ENCODE results near the gene SCN3A.

The SCN3A gene

DNA sequence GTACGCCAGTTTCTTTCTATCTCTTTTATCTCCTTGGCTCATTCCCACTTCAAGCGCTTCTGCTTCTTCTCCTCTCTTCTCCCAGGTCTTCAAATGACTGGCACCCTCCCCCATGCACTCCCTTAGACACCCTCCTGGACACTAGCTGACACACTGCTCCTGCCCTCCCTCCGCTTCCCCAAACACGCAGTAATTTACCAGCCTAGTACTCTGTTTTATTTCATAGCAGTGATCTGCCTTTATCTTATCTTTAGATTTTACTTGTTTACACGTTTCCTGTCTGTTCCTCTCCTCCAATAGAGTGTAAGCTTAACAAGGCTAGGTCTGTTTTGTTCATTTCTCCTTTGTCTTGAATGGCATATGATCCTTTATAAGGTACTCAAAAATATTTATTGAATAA, 93.9 kb downstream of the SCN3A start:
- FAIRE-seq (no peak), DNase-seq (ENCODE audit: insufficient read length) (no peak)
- TF ChIP-seq TAF1 (IDR thresholded peaks at IDR 0.05; ENCODE audit: borderline replicate concordance, low read depth, low read length): no peak
- TF ChIP-seq POLR2AphosphoS5 (IDR thresholded peaks at IDR 0.05; ENCODE audit: low read depth, low read length): no peak
- TF ChIP-seq POLR2A (IDR thresholded peaks at IDR 0.05; ENCODE audit: low read depth, low read length): no peak

DNA sequence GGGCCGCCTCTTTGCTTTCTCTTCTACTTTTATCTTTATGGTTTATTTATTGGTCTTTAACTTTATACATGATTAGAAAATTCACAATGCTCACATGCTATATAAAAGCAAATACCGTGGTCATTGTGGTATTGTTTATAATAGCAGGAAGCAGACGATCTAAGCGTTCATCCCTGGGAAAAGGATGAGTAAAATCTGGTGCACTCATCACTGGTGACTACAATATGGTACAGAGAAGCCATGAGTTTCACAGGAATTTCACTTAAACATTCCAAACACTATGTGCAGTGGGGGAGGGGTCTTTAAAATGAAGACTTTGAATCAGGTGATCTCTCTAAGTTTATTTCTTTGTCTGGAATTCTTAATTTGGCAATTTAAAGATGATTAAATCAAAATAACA, 97.9 kb downstream of the SCN3A start:
- no peak for DNase-seq (ENCODE audit: insufficient read length)
- no peak for TF ChIP-seq POLR2AphosphoS5 (IDR thresholded peaks at IDR 0.05; ENCODE audit: low read depth, low read length)
- TF ChIP-seq TAF1 (IDR thresholded peaks at IDR 0.05; ENCODE audit: borderline replicate concordance, low read depth, low read length): no peak
- TF ChIP-seq POLR2A (IDR thresholded peaks at IDR 0.05; ENCODE audit: low read depth, low read length): no peak
- no peak for FAIRE-seq

DNA sequence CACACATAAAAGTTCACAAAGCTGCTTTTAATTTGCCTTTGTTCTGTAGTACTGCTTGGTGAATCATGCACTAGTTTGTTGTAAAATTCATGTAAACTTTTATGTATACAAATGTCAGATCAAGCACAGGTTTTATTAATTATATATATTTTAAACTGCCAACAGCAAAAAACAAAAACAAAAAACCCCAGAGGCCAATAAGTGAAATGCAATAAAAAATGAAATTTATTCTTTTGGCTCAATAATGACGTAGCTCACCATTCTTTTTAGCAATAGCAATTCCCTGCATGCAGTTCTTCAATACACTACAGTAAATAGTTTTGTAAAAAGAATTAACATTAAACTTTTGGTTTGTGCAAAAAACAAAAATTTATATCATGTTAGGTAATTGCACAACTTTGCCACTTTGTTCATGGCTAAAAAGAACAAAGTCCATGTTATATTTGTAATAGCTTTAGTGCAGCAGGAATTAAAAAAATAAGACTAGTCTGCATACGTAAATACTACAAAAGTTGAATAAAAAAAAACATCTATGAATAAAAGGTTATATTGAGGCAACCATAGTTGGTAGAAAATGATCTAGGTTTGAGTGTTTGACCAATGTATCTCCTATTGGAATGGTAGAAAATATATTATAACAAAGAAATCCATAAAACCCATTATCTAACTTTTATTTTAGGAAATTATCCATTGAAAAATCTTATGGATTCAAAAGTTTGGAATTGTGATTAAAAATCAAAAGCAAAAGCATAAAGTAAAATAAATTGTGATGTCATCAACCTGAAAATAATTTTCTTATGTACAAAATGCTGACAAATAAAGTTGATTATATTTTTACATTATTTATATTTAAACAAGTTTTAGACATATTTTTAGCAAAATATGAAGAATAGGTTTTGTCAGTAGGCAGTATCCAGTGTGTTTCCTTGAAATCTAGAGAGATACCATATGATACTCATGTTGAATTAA, 115.6 kb downstream of the SCN3A start:
- no peak for DNase-seq (ENCODE audit: insufficient read length)
- TF ChIP-seq TAF1 (IDR thresholded peaks at IDR 0.05; ENCODE audit: borderline replicate concordance, low read depth, low read length): no peak
- TF ChIP-seq POLR2AphosphoS5 (IDR thresholded peaks at IDR 0.05; ENCODE audit: low read depth, low read length): no peak
- no peak for FAIRE-seq

DNA sequence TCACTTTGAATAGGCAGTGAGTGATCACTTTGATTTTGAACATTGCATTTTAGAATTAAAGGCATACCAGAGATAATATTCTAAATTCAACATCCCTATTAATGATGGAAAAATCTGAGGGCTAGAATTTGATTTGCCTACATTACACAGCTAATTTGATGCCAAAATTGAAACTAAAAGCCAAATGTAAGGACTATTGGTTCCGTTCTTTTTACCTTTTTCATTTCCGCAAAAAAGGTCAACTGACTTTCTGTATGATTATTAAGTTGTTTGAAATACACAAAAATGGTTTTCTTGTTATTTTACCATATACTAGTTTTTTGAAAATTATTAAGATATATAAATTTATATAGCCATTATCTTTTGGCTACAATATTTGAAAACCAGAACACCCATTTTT, 117.5 kb downstream of the SCN3A start:
- TF ChIP-seq POLR2A (IDR thresholded peaks at IDR 0.05; ENCODE audit: low read depth, low read length) (no peak), POLR2AphosphoS5 (IDR thresholded peaks at IDR 0.05; ENCODE audit: low read depth, low read length) (no peak), TAF1 (IDR thresholded peaks at IDR 0.05; ENCODE audit: borderline replicate concordance, low read depth, low read length) (no peak)
- DNase-seq (ENCODE audit: insufficient read length) (no peak), FAIRE-seq (no peak)

DNA sequence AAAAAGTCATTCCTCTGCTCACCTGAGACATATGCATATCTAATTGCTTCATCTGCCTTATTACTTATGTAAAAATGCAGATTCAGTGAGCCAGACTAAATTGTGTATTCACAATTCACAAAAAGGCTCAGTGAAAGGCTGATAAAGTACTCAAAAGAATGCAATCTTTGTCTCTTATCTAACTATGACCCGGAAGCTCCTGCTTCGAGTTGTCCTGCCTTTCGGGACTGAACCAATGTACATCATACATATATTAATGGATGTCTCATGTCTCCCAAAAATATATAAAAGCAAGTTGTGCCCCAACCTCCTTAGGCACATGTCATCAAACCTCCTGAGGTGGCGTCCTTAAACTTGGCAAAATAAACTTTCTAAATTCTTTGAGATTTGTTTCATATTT, 120.5 kb downstream of the SCN3A start:
- FAIRE-seq: no peak
- TF ChIP-seq POLR2A (IDR thresholded peaks at IDR 0.05; ENCODE audit: low read depth, low read length) (no peak), POLR2AphosphoS5 (IDR thresholded peaks at IDR 0.05; ENCODE audit: low read depth, low read length) (no peak), TAF1 (IDR thresholded peaks at IDR 0.05; ENCODE audit: borderline replicate concordance, low read depth, low read length) (no peak)

DNA sequence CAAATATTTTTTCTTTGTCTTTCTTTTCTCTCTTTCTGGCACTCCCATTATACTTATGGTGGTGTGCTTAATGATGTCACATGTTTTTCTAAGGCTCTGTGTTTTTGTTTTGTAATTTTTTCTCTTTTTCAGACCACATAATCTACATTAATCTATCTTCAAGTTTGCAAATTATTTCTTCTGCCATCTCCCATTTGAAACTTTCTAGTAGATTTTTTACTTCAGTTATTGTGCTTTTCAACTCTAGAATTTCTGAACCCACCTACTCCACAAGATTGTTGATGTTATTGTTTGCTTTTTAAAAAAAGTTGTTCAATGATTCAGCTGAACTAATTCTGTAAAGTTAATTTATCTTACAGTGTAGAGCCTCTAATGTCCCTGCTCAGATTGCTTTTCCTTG, 121.4 kb downstream of the SCN3A start:
- DNase-seq (ENCODE audit: insufficient read length): no peak
- TF ChIP-seq POLR2A (IDR thresholded peaks at IDR 0.05; ENCODE audit: low read depth, low read length) (no peak), TAF1 (IDR thresholded peaks at IDR 0.05; ENCODE audit: borderline replicate concordance, low read depth, low read length) (no peak), POLR2AphosphoS5 (IDR thresholded peaks at IDR 0.05; ENCODE audit: low read depth, low read length) (no peak)
- no peak for FAIRE-seq

More for the DNA sequence above, 120.5 kb downstream of the SCN3A start:
- no peak for DNase-seq (ENCODE audit: insufficient read length)

DNA sequence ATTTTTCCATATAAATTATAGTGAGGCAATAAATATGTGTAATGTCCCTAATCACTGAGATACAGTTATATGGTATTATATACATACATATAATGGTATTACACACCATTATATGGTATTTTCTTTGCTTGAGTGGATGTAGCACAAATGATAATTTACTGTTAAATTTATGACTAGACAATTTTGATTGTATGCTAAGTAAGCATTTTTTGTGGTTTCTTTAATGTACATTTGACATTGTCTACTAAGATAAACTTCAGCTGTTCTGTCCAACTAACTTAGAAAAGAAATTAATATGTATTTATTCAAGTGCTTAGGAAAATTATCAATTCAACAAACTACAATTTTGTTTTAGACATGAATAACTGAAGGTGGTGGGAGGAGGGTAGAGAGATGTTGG, 122.6 kb downstream of the SCN3A start:
- no peak for FAIRE-seq
- no peak for TF ChIP-seq POLR2A (IDR thresholded peaks at IDR 0.05; ENCODE audit: low read depth, low read length)
- TF ChIP-seq POLR2AphosphoS5 (IDR thresholded peaks at IDR 0.05; ENCODE audit: low read depth, low read length): no peak
- no peak for TF ChIP-seq TAF1 (IDR thresholded peaks at IDR 0.05; ENCODE audit: borderline replicate concordance, low read depth, low read length)

DNA sequence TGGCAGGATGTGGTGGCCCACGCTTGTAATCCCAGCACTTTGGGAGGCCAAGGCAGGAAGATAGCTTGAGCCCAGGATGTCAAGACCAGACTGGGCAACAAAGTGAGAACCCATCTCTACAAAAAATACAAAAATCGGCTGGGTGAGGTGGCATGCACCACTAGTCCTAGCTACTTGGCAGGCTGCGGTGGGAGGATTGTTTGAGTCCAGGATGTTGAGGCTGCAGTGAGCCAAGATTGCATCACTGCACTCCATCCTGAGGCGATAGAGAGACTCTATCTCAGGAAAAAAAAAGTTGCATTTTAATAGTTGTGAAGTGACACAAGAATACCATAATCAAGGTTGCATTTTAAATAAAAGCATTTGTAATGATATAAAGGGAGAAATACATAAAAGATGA, 124.4 kb downstream of the SCN3A start:
- no peak for TF ChIP-seq POLR2AphosphoS5 (IDR thresholded peaks at IDR 0.05; ENCODE audit: low read depth, low read length)
- TF ChIP-seq POLR2A (IDR thresholded peaks at IDR 0.05; ENCODE audit: low read depth, low read length): no peak
- TF ChIP-seq TAF1 (IDR thresholded peaks at IDR 0.05; ENCODE audit: borderline replicate concordance, low read depth, low read length): no peak
- DNase-seq (ENCODE audit: insufficient read length) (no peak), FAIRE-seq (no peak)

More for the DNA sequence above, 122.6 kb downstream of the SCN3A start:
- no peak for DNase-seq (ENCODE audit: insufficient read length)

DNA sequence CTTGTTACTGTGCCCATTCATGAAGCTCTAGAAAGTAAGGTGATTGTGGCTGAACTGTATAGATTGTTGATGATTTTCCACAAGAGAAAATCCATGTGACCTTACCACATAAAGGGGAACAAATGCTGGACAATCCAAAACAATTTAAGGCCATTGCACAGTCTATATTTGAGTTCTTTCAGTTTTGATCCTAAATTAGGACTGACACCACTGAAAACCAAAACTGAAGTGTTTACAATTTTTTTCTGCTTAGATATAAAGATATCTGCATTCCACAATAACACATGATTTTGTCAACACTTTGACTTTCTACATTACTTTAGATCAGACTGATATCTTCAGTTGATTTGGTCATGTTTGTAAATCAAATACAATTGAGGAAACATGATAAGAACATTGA, 124.9 kb downstream of the SCN3A start:
- no peak for FAIRE-seq
- no peak for DNase-seq (ENCODE audit: insufficient read length)
- no peak for TF ChIP-seq TAF1 (IDR thresholded peaks at IDR 0.05; ENCODE audit: borderline replicate concordance, low read depth, low read length)
- TF ChIP-seq POLR2AphosphoS5 (IDR thresholded peaks at IDR 0.05; ENCODE audit: low read depth, low read length): no peak
- TF ChIP-seq POLR2A (IDR thresholded peaks at IDR 0.05; ENCODE audit: low read depth, low read length): no peak

DNA sequence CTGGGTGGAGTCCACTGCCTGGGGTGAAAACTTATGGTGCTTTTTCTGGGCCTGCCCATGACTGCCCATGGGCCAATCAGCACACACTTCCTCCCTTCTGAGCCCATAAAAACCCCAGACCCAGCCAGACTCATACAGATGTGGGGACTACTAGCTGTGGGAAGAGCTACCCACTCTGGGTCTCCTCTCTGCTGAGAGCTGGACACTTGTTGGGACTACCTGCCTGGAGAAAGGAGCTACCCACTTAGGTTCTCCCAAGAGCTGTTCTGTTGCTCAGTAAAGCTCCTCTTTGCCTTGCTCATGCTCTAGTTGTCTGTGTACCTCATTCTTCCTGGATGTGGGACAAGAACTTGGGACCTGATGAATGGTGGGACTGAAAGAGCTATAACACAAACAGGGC, 129.0 kb downstream of the SCN3A start:
- TF ChIP-seq POLR2AphosphoS5 (IDR thresholded peaks at IDR 0.05; ENCODE audit: low read depth, low read length) (no peak), TAF1 (IDR thresholded peaks at IDR 0.05; ENCODE audit: borderline replicate concordance, low read depth, low read length) (no peak), POLR2A (IDR thresholded peaks at IDR 0.05; ENCODE audit: low read depth, low read length) (no peak)
- FAIRE-seq: no peak
- DNase-seq (ENCODE audit: insufficient read length): no peak

DNA sequence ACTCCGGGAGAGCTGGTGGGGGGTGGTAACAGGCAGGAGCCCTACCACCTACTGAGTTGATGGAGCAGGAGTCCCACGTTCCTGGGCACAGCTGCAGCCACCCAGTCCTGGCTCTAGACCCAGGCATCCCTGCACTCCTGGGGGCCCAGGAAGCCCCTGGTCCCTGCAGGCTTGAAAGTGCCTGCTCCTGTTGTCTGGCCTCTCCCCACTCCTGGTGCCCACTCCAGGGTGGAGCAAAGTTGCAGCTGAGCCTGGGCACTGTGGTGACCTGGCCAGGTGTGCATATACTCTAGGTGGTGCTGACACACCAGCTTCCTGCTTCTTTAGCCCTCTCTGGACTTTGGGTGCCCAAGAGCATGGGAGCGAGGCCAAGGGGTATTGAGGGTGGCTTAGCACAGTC, 129.5 kb downstream of the SCN3A start:
- DNase-seq (ENCODE audit: insufficient read length): no peak
- FAIRE-seq: no peak
- TF ChIP-seq POLR2AphosphoS5 (IDR thresholded peaks at IDR 0.05; ENCODE audit: low read depth, low read length): no peak
- no peak for TF ChIP-seq POLR2A (IDR thresholded peaks at IDR 0.05; ENCODE audit: low read depth, low read length)
- no peak for TF ChIP-seq TAF1 (IDR thresholded peaks at IDR 0.05; ENCODE audit: borderline replicate concordance, low read depth, low read length)

DNA sequence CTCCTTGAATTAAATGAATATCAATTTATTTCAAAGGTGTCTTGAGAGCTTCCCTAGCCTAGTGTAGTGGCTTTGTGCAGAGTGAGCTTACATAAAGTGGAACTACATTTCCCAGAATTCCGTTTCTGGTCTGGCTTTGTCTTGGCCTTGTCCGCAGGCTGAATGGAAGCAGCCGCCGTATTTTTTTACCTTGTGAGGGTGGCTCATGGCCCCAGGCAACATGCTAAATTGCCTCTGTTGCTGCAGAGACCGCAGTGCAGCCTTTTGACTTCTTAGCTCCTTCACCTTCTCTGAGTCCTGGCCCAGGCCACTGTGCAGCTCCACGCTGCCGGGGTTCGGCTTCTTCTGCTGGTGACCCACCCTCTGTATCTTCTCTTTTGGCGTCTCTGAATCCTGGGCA, 133.8 kb downstream of the SCN3A start:
- FAIRE-seq (no peak), DNase-seq (ENCODE audit: insufficient read length) (no peak)
- TF ChIP-seq TAF1 (IDR thresholded peaks at IDR 0.05; ENCODE audit: borderline replicate concordance, low read depth, low read length): no peak
- TF ChIP-seq POLR2A (IDR thresholded peaks at IDR 0.05; ENCODE audit: low read depth, low read length): no peak
- TF ChIP-seq POLR2AphosphoS5 (IDR thresholded peaks at IDR 0.05; ENCODE audit: low read depth, low read length): no peak
